GM12864 (cell line): ENCODE results near the gene SPATA16.
"Not testable (repeated sequence)": the region's sequence is repeated elsewhere in the genome, so short reads cannot be mapped to it uniquely, and the experiment has no call there.

Experiments used
- DNase-seq: peaks from one replicate; pipeline ENCODE4 v3.0.0-alpha.2; 2011; ENCODE audit warnings: low read depth
- H3K4me3 ChIP-seq: 2 replicates; pipeline ENCODE4 v1.5.1; 2011; ENCODE audit warnings: mild to moderate bottlenecking, low read depth, low read length, control low read depth
- CTCF ChIP-seq: IDR thresholded peaks from 2 replicates; pipeline ENCODE4 v1.5.1; 2011; ENCODE audit warnings: low read depth, mild to moderate bottlenecking, moderate library complexity, low read length, control low read depth, inconsistent platforms; ENCODE audit errors: missing control alignments

SPATA16 gene

DNA sequence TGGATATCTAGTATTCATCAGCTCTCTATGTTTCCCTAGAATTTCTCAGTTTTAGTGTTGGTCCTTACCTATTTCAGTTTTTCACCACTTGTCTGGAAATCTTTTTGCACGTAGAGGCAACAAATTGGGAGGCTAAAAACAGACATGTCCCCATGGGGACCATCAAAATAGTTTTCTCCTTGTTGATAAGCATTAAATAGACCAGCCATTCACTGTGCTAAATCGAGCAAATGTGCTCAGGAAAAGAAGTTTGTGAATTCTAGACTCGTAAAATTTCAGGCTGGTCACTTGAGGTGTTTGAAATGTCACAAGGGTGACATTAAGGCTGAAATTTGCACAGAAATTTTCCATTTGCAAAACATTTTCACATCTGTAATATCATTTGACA lies 102.6 kb downstream of the SPATA16 start:
- no peak for DNase-seq
- no peak overlapping the region for H3K4me3 ChIP-seq
- TF ChIP-seq CTCF: no peak

- H3K4me3 ChIP-seq: no peak overlapping the region
- no peak for TF ChIP-seq CTCF
- no peak for DNase-seq
Measured at GRCh38 chr3:173037840-173038483, 103.1 kb downstream of the SPATA16 start.

DNA sequence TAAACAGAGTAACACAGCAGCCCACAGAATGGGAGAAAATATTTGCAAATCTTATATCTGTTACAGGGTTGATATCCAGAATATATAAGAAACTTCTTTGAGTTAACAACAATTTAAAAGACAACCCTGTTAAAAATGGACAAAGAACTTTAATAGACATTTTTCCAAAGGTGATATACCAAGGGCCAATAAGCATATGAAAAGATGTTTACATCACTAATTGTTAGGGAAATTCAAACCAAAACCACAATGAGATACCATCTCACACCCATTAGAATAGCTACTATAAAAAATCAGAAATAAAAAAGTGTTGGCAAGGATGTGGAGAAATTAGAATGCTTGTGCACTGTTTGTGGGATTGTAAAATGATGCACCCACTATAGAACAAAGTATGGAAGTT lies 110.8 kb downstream of the SPATA16 start:
- DNase-seq: no peak
- H3K4me3 ChIP-seq: no peak overlapping the region
- no peak for TF ChIP-seq CTCF

DNA sequence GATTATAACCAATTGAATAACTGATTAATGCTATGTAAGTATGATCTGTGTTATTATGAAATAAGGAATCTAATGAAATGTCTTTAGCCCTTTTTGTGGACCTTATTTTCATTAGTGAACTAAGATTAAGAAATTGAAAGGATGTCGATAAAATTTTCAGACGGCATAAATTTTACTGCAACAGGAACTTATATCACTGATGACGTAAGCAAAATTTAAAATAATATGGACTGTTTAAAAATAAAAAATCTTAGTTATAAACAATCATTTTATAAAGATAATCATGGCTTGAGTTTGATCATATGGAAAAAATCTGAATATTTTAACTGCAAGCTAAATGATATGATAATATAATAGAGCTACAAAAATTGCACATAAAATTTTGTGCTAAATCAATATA lies 112.7 kb downstream of the SPATA16 start:
- H3K4me3 ChIP-seq: no peak overlapping the region
- DNase-seq: no peak
- TF ChIP-seq CTCF: no peak

DNA sequence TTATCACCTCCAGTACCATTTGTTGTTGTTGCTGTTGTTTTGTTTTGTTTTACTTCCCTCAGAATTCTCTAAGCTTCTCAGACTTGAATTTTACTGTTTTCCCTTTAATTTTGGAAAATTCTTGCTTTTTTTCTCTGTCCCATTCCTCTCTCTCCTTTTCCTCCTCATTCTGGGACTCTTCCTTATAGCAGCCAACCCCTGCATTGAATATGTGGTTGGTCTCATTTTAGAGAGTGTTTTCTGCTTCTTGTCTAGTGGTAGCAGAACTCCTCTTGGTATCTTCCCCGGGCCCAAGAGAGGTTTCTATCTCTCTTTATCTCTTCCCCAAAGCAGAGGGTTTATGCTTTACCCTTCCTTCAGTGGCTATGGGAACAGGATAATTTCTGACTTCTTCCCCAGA lies 113.6 kb downstream of the SPATA16 start:
- no peak overlapping the region for H3K4me3 ChIP-seq
- TF ChIP-seq CTCF: no peak
- no peak for DNase-seq

- no peak for TF ChIP-seq CTCF
- no peak for DNase-seq
- H3K4me3 ChIP-seq: no peak overlapping the region
Measured at GRCh38 chr3:173025941-173026340, 115.1 kb downstream of the SPATA16 start.

DNA sequence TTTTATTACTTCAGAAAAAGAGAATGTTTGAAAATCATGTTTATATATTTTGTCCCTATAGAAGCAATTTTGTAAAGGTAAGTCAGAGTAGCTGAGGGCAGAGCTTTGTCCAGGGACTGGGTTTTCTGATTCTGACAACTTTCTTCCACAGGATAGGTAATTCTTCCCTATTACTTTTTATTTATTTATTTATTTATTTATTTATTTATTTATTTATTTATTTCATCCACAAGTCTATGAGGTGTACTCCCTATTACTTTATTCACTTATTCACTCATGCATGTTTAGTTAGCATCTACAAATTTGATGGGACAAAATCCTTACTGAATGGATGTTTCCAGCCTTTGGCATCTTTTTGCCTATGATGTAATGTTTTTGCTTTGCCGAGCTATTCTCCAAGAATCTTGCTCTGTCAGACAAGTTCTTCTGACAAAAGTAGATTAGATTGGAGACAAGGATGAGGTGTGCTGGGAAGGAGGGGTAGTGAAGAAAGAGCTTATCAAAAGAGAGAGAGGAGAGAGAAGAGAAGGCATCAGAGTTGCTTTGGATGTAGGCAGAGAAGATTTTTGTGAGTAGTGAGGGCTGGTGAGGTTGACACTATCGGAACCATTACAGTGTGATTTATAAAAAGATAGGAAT lies 119.4 kb downstream of the SPATA16 start:
- DNase-seq: no peak
- no peak for TF ChIP-seq CTCF
- H3K4me3 ChIP-seq: no peak overlapping the region

DNA sequence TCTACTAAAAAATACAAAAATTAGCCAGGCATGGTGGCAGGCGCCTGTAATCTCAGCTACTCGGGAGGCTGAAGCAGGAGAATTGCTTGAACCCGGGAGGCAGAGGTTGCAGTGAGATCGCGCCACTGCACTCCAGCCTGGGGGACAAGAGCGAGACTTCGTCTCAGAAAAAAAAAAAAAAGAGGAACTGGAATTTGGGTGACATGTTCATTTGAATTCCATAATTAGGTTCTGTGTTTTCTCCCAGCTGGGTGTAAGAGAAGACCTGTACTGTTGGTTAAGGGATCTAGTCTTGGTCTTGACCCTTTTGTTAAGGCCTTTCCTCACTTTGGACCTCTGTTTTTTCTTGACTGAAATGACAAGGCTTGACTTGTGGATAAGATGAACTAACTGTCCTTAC lies 120.9 kb downstream of the SPATA16 start:
- DNase-seq, H3K4me3 ChIP-seq: not testable (repeated sequence)
